NCI-H1092 (cell line): ENCODE results near the gene RORC.

ENCODE experiments used
- DNase-seq: peaks from one replicate; lab custom pipeline; 2025; lab: John Stamatoyannopoulos, UW

The RORC gene

DNA sequence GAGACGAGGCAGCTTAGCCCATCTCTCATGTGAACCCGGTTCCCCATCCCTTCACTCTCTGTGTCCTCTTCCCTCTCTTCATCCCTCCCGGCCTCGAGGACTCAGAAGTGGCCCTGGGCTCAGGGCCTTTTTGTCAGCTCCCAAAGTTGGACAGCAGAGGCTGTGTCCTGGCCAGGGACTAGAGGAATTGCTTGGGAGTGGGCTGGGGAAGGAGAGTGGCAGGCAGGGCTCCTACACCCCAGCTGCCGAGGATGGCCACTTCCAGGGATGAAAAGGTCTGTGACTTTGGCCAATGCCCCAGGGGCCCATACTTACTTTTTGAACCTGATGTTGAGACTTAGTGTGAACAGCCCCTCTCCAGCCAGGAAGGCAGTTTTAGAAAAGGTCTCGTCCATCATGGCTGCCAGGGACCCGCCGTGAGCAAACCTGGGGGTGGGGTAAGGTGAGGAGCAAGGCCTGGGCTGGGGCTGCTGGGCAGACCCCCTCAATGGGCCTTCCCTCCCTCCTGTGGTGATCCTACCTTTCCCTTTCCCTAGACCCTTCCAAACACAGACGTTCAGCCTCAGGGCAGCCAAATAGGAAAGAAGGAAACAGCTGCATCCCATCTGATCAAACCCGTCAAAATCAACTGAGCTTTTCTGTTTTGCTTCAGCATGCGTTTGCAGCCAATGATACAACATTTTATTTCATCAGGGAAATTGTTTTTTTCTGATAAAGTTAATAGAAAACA, 16.4 kb upstream of the RORC start:
- no peak for DNase-seq

DNA sequence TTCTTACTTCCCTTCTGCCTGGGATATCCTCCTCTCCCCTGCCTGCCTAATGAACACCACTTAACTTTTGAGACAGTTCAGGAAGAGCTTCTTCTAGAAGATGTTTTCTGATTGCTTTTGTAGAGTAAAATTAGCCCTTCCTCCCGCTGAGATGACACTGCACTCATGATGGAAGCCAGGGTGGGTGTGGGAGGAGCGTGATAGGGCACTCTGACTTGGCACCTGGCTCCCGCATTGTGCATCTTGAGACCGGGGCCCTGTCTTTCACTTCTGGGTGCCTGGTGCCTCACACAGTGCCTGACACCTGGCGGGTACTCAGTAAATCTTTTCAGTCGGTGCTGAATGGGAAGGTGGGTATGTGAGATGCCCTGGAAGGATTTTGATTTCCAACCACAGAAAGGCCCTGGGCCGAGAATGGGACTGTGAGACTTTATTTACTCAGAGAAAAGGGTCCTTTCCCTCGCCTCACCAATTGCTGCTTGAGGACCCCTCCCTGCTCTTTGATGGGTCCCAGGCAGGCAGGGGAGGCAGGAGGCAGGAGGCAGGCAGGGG, 15.2 kb upstream of the RORC start:
- DNase-seq: no peak

DNA sequence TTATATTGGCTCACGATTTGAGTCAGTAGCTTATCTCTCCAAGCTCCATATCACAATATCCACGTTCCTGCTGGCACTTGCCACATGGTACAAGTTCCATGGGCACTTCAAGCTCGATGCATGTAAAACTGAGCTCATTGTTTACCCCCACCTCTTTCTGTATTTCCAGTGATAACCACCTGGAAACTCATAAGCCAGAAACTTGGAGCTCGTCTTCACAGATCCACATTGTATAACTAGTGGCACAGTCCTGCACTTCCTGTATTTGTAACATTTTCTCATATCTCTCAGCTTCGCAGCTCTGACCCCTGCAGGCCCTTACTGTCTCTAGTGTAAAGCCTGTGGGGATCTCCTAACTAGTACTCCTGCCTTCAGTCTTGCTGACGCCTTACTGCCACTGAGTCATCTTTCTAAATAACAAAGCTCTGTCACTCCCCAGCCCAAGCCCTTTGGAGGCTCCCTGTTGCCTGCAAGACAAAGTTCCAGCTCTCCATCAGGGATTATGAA, 14.5 kb upstream of the RORC start:
- no peak for DNase-seq

GRCh38 chr1:151843398-151843797, 11.8 kb upstream of the RORC start:
- DNase-seq: no peak

GRCh38 chr1:151841141-151841540, 9.5 kb upstream of the RORC start:
- DNase-seq: no peak

- no peak for DNase-seq
Measured at GRCh38 chr1:151840421-151840820, 8.8 kb upstream of the RORC start.

GRCh38 chr1:151839457-151840403, 8.1 kb upstream of the RORC start, which contains the start of gene C2CD4D:
Gene C2CD4D, minus strand, starts transcription at chr1:151839820. Its CDS starts 831 bp downstream, at chr1:151838989.
- DNase-seq: peak; percentile 80

DNA sequence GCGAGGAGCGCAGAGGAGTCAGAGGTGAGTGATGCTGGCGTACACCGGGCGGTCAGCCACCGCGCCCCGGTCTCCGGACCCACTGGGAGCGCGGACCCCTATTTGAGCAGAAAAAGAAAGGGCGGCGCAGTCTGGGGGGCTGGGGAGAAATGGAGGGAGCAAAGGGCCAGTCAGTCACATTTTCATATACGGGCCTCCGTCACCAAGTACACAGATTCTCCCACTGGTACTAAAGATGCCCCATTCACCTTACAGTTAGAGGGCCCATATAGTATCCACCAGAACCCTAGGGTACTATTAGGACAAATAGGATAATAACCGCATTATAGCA, 7.4 kb upstream of the RORC start:
- DNase-seq: no peak

DNA sequence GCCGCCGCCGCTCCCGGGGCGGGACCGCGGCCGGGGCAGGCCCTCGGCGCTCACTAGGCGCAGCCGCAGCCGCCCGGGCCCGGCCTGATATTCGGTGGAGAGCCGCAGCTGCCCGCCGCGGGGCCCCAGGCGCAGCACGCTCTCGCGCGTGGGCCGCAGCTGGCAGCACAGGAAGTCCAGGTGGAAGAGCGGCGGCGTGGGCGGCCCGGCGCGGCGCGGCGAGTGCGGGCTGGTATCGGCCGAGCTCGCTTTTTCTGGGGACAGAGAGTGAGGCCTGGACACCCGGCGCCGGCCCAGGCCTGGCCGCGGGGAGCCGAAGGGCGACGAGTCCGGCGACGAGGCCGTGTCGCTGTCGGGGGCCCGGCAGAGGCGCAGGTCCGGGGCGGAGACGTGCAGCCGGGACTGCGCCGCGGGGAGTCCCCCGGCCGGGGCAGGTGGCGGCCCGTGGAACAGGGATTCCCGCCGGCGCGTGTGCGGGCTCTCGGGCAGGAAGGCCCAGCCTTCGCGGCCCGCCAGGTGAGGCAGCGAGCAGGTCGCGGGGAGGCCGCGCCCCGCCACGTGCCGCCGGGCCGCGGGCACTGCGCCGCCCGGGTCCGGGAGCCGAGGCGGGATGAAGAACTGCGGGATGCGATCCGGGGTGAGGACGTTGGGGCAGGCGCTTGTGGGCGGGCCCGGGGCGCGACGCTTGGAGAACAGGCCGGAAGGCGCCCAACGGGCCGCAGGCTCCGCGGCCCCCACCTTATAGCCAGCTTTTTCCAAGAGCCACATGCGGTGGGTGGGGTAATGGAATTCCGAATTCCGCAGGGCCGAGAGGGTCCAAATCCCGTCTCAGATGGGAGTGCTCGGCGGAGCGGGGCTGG, 6.8 kb upstream of the RORC start:
- no peak for DNase-seq

DNA sequence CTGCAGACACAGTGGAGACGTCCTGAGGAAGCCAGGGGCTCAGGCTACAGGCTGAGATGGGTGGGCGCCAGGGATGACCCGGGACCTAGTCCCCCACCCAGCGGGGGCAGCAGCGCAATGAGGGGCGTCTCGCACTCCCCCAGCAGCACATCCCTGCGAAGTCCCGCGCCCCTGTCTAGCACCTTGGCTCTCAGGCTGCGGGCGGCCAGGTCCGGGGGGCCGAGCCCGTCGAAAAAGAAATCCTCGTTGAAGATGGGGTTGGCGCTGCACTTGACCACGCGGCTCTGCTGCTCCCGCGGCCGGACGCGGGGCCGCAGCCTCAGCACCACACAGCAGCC, 6.3 kb upstream of the RORC start:
- DNase-seq: no peak

DNA sequence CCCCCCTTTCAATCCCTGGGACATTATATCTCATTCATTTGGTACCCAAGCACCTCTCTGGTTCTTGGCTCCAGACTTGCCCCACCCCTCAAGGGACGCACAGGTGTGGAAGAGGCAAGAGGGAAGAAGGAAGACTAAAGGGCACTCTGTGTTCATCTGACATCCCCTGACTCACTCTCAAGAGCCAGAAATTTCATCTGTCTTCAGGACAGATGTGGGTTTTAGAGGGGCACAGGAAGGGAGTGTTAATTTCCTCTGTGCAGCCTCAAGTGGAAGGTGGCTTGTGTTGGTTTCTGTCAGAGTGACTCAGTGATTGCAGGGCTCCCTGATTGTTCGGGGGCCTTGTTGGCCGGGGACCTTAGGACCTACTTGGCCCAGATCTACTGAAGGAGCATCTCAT, 5.6 kb upstream of the RORC start:
- no peak for DNase-seq

DNA sequence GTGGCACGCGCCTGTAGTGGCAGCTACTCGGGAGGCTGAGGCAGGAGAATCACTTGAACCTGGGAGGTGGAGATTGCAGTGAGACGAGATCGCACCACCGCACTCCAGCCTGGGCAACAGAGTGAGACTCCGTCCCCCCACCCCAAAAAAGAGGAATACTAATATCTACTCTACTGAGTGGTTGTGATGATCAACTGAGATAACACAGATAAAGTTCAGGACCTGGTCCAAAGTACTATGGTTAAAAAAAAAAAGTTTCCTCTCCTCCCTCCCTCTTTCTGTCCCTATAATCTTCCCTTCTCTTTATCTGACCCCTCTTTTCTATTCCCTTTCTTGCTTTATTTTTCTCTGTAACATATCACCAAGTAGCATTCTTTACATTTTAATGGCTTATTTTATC, 4.0 kb upstream of the RORC start:
- DNase-seq: no peak

DNA sequence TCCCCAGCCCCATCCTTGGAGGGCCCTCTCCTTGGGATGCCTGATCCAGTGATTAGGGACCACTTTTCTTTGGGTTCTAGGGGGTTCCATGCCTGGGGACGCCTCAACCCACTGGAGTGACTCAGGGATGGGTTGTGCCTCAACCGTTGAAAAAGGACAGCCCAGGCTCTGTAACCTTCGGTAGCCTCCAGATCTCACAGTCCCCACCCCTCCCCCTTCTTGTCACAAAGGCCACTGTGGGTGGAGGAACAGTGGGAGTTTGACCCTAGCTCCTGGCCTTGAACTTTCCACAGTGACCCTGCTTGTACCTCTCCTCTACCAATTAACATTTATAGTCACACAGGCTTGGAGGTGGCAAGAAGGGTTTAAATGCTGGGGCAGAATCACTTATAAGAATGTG, 2.6 kb upstream of the RORC start:
- DNase-seq: no peak

DNA sequence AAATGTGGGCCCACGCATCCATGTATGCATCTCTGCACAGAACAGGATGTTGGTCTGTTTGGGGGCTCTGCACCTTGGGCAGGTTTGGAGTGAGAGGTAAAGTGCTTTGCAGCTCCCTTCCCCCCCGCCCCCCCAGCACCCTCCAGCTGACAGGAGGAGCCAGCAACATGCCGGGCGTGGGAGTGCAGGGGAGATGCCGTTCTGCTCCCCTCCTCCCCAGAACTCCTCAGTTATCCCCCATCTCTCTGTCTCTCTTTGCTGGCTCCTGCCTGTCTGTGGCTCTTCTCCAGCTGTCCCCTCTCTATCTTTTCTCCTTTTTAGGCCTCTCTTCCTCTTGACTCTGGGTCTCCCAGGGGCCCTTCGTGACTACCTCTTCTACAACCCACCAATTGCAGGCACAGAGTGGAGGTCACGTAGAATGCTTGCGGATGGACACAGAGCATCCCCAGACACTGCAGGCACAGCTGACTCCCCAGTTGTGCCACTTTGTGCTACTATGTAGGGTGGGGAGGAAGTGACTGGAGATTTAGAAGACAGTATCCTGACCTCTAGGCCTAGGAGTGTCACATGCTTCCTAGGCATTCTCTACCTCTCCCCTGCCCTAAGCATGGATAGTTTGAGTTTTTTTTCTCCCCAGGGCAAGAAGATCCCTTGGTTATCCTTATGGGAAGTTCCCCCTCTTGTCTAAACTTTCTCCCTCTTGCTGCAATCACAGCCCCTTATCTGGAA, 1.7 kb upstream of the RORC start:
- no peak for DNase-seq

GRCh38 chr1:151832318-151832980, 847 bp upstream of the RORC start:
- DNase-seq: peak; percentile 89

DNA sequence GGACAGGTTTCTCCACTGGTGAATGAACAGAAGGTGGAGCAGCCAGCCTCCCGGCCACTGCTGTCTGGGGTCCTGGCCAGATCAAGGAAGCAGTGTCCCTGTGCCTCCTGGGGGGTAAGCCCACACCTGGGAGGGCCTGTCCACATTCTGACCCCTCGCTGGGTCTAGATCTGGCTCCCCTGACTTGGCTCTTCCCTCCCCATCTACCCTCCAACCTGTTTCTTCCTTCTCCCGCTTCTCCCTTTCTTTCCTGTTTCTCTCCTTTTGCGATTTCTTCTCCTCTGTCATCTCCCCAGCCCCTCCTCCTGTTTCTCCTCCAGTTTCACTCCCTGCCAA, 378 bp downstream of the RORC start:
- no peak for DNase-seq

- DNase-seq: no peak
Measured at GRCh38 chr1:151830055-151830454, 1.5 kb downstream of the RORC start.

DNA sequence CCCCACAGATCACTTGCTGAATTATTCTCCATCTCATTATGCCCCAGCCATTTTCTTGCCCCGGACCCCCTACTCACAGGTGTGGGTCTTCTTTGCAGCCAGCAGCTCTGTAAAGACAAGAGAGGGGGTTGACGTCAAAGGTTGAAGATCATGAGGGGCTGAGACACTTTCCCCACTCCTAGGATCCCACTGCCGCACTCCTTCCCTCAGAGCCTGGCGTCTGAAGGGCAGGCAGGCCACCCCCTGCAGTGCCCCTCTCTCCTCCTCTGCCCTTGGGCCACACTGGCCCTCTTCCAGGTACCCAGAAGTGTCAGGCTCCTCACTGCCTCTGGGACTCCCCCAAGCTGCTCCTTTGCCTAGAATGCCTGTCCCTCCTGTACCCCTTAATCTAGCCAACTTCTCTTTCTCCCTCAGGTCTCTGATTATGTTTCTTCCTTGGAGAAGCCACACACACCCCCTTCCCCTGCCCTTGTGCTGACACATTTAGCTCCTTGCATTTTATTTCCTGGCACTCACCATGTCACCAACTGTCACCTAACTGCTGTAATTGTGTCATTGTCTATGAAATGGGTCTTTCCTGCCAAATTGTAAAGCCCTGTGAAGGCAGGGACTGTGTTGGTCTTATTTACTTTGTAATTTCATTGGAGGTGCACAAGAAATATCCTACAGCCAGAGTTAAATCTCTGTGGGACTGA, 2.1 kb downstream of the RORC start:
- DNase-seq: no peak

GRCh38 chr1:151828921-151829320, 2.7 kb downstream of the RORC start:
- no peak for DNase-seq

DNA sequence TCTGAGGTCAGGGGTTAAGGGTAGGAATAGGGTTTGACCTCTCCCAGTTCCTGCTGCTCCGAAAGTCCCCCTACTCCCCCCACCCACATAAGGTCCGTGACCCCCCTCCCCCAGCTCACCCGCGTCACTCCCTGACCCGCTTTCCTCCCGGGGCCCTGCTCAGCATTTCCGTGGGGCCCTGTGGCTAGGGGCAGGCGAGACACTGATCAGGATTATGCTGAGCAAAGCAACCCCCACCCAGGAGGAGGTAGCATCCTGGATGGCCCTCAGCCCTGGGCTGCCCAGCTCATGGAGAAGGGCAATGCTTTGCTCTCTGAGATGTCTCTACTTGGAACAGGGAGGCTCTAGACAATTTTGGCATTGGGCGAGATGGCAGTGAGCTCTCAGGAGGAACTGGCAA, 3.7 kb downstream of the RORC start:
- no peak for DNase-seq
